ENCODE data around the gene NLGN1. TPM values are rescaled to one million over a fixed set of nuclear protein-coding genes. Genes with fewer than 3 reads are reported as not detected.

NLGN1 gene
- total RNA-seq, 1 donor = 0.10 TPM

DNA sequence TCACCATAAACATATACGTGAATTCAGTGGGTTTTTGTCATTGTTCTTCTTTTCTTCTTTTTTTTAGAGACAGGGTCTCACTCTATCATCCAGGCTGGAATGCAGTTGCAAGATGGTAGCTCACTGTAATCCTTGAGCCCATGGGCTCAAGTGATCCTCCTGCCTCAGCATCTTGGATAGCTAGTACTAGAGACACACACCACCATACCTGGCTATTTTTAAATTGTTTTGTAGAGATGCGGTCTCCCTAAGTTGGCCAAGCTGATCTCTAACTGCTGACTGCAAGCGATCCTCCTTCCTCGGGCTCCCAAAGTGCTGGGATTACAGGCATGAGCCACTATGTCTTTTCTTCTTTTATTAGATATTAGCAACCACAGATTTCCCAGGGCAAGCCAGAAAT, 220.6 kb downstream of the NLGN1 start:
- no peaks in the 10 kb centered on the region for H3K4me1 ChIP-seq (ENCODE audit: insufficient read depth, low read length)
- no peaks in the 10 kb centered on the region for H3K9me3 ChIP-seq (ENCODE audit: low read depth, low read length)
- H3K27me3 ChIP-seq (ENCODE audit: insufficient read depth, low read length) = no peaks in the 10 kb centered on the region
- H3K4me3 ChIP-seq (ENCODE audit: low read length) = no peak overlapping the region

- H3K4me3 ChIP-seq (ENCODE audit: low read length) = no peak overlapping the region
- no peaks in the 10 kb centered on the region for H3K27me3 ChIP-seq (ENCODE audit: insufficient read depth, low read length)
- H3K9me3 ChIP-seq (ENCODE audit: low read depth, low read length) = no peaks in the 10 kb centered on the region
- no peaks in the 10 kb centered on the region for H3K4me1 ChIP-seq (ENCODE audit: insufficient read depth, low read length)
Observed at GRCh38 chr3:173618703-173619102, 221.2 kb downstream of the NLGN1 start.

- Histone ChIP-seq H3K4me1 (ENCODE audit: insufficient read depth, low read length) (no peaks in the 10 kb centered on the region), H3K27me3 (ENCODE audit: insufficient read depth, low read length) (no peaks in the 10 kb centered on the region), H3K9me3 (ENCODE audit: low read depth, low read length) (no peaks in the 10 kb centered on the region), H3K4me3 (ENCODE audit: low read length) (no peak overlapping the region)
Observed at GRCh38 chr3:173622166-173622565, 224.6 kb downstream of the NLGN1 start.

- no peaks in the 10 kb centered on the region for H3K27me3 ChIP-seq (ENCODE audit: insufficient read depth, low read length)
- H3K9me3 ChIP-seq (ENCODE audit: low read depth, low read length) = no peaks in the 10 kb centered on the region
- no peak overlapping the region for H3K4me3 ChIP-seq (ENCODE audit: low read length)
- H3K4me1 ChIP-seq (ENCODE audit: insufficient read depth, low read length) = no peaks in the 10 kb centered on the region
Observed at GRCh38 chr3:173624086-173624485, 226.5 kb downstream of the NLGN1 start.

DNA sequence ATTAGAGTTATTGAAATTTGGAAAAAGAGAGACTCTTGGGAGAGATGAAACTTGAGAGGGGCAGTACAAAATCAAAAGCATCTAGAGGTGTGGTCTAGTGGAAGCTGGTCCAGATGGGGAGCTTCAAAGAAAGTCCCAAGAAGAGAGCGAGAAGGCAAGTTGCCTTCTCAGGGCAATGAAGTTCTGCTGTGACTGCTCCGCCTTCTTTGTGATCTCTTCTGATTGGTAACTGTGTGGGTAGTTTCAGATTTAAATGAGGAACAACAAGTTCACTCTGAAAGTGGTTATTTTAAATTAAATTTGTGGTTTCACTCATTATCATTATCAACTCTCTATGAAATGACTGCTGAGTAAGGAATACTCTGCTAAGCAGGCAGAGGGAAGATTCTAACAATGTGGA, 233.3 kb downstream of the NLGN1 start:
- Histone ChIP-seq H3K4me3 (ENCODE audit: low read length) (no peak overlapping the region), H3K4me1 (ENCODE audit: insufficient read depth, low read length) (no peaks in the 10 kb centered on the region), H3K27me3 (ENCODE audit: insufficient read depth, low read length) (no peaks in the 10 kb centered on the region), H3K9me3 (ENCODE audit: low read depth, low read length) (no peaks in the 10 kb centered on the region)

- H3K4me3 ChIP-seq (ENCODE audit: low read length) = no peak overlapping the region
- no peaks in the 10 kb centered on the region for H3K27me3 ChIP-seq (ENCODE audit: insufficient read depth, low read length)
- H3K9me3 ChIP-seq (ENCODE audit: low read depth, low read length) = peaks cover 5% of the 10 kb centered on the region
- H3K4me1 ChIP-seq (ENCODE audit: insufficient read depth, low read length) = no peaks in the 10 kb centered on the region
Observed at GRCh38 chr3:173632945-173633344, 235.4 kb downstream of the NLGN1 start.

DNA sequence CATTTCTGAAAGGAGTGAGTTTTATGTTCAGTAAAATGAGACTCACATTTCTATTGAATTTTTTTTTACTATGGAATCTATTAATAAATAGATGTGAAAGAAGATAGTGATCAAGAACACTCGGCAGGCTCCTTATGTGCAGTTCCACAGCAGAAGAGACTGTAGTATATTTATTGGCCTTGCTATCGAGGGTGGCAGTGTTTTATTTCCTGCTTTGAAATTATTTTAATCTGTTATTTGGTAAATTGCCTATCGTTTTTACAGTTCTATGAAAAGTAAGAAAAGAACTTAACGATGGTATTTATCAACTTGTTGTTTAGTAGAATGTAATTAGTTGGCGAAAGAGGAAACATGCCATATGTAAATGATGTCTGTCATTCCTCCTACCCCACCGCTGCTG, 238.3 kb downstream of the NLGN1 start:
- no peak overlapping the region for H3K4me3 ChIP-seq (ENCODE audit: low read length)
- H3K4me1 ChIP-seq (ENCODE audit: insufficient read depth, low read length) = no peaks in the 10 kb centered on the region

GRCh38 chr3:173639098-173639497, 241.6 kb downstream of the NLGN1 start:
- Histone ChIP-seq H3K4me1 (ENCODE audit: insufficient read depth, low read length) (no peaks in the 10 kb centered on the region), H3K27me3 (ENCODE audit: insufficient read depth, low read length) (no peaks in the 10 kb centered on the region), H3K9me3 (ENCODE audit: low read depth, low read length) (peaks cover 5% of the 10 kb centered on the region), H3K4me3 (ENCODE audit: low read length) (no peak overlapping the region)

More for the DNA sequence above, 238.3 kb downstream of the NLGN1 start:
- Histone ChIP-seq H3K27me3 (ENCODE audit: insufficient read depth, low read length) (no peaks in the 10 kb centered on the region), H3K9me3 (ENCODE audit: low read depth, low read length) (peaks cover 5% of the 10 kb centered on the region)

DNA sequence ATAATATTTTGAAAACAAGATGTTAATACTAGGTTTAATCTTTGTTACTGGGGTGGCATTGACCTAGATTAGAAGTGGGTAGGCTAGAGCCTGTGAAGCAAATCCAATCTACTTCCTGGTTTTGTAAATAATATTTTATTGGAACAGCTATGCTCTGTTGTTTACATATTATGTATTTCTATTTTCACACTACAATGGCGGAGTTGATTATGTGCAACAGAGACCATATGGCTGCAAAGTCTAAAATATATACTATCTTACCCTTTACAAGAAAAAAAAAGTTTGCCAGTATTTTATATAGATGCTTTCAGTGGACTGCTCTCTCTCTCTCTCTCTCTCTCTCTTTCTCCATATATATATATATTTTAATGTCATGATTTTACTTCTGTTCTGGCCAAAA, 244.2 kb downstream of the NLGN1 start:
- Histone ChIP-seq H3K9me3 (ENCODE audit: low read depth, low read length) (peaks cover 5% of the 10 kb centered on the region), H3K4me1 (ENCODE audit: insufficient read depth, low read length) (no peaks in the 10 kb centered on the region), H3K27me3 (ENCODE audit: insufficient read depth, low read length) (no peaks in the 10 kb centered on the region)

GRCh38 chr3:173644086-173645082, 246.8 kb downstream of the NLGN1 start:
- no peaks in the 10 kb centered on the region for H3K27me3 ChIP-seq (ENCODE audit: insufficient read depth, low read length)
- no peak overlapping the region for H3K4me3 ChIP-seq (ENCODE audit: low read length)
- no peaks in the 10 kb centered on the region for H3K4me1 ChIP-seq (ENCODE audit: insufficient read depth, low read length)
- peaks cover 4% of the 10 kb centered on the region for H3K9me3 ChIP-seq (ENCODE audit: low read depth, low read length)

More for the DNA sequence above, 244.2 kb downstream of the NLGN1 start:
- H3K4me3 ChIP-seq (ENCODE audit: low read length) = no peak overlapping the region

GRCh38 chr3:173650596-173650995, 253.1 kb downstream of the NLGN1 start:
- Histone ChIP-seq H3K4me3 (ENCODE audit: low read length) (no peak overlapping the region), H3K9me3 (ENCODE audit: low read depth, low read length) (peaks cover 5% of the 10 kb centered on the region), H3K4me1 (ENCODE audit: insufficient read depth, low read length) (no peaks in the 10 kb centered on the region), H3K27me3 (ENCODE audit: insufficient read depth, low read length) (no peaks in the 10 kb centered on the region)

DNA sequence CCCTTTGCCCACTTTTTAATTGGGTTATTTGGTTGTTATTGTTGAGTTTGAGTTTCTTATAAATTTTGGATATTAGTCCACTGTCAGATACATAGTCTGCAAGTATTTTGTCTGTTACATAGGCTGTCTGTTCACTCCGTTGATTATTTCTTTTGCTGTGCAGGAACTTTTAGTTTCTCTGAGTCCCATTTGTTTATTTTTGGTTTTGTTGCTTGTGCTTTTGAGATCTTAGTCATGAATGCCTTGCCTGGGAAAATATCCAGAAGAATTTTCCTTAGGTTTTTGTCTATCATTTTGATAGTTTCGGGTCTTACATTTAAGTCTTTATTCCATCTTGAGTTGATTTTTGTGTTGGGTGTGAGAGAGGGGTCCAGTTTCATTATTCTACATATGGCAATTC, 254.5 kb downstream of the NLGN1 start:
- Histone ChIP-seq H3K9me3 (ENCODE audit: low read depth, low read length) (peaks cover 5% of the 10 kb centered on the region), H3K4me1 (ENCODE audit: insufficient read depth, low read length) (no peaks in the 10 kb centered on the region), H3K4me3 (ENCODE audit: low read length) (no peak overlapping the region), H3K27me3 (ENCODE audit: insufficient read depth, low read length) (no peaks in the 10 kb centered on the region)

- no peaks in the 10 kb centered on the region for H3K27me3 ChIP-seq (ENCODE audit: insufficient read depth, low read length)
- no peaks in the 10 kb centered on the region for H3K4me1 ChIP-seq (ENCODE audit: insufficient read depth, low read length)
- H3K4me3 ChIP-seq (ENCODE audit: low read length) = no peak overlapping the region
- H3K9me3 ChIP-seq (ENCODE audit: low read depth, low read length) = peaks cover 5% of the 10 kb centered on the region
Observed at GRCh38 chr3:173653781-173654180, 256.2 kb downstream of the NLGN1 start.

DNA sequence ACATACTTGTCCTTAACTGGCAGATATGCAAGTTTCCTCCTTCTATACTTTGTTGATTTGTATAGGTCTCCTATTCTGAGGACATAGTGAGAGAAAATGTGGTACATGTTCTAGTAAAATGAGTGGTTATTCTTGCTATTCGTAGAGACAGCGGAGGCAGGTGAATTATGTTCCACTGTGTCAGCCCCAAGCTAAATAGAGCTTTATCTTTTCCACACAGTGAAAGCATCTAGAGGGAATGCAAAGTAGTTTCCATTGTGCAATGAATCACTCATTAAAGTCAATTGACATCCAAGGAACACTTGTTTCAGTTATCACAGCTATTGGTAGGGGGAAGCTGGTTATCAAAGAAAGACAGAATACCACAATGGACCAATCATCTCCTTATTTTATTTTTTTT, 262.4 kb downstream of the NLGN1 start:
- Histone ChIP-seq H3K4me3 (ENCODE audit: low read length) (no peak overlapping the region), H3K4me1 (ENCODE audit: insufficient read depth, low read length) (no peaks in the 10 kb centered on the region), H3K27me3 (ENCODE audit: insufficient read depth, low read length) (no peaks in the 10 kb centered on the region), H3K9me3 (ENCODE audit: low read depth, low read length) (no peaks in the 10 kb centered on the region)

DNA sequence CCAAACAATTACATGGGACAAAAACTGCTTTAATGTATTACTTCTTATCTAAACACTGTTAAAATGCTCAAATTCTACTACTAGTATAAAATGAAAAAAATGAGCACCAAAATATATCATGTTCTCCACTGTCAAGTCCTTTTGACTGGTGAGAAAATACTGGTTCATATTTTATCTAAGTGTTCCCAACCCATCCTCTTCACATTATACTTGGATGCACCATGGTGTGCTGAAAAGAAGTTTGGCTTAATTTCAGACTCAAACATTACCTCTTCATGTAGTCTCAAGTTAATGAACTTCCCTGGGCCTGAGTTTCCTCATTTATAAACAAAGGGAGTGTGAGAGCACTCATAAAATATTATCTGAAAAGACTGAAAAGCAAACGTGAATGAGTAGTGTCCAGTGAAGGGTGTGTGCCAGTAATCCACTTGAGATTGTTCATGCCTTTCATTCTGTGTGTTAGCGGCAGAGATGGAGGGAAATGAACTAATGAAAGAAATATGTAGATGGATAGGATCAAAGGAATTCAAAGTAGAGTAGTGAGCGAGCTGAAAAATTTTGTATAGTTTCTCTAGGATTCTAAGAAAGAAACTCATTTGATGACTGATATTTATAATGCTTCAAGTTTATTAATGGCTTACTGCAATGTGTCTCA, 263.2 kb downstream of the NLGN1 start:
- Histone ChIP-seq H3K4me1 (ENCODE audit: insufficient read depth, low read length) (no peaks in the 10 kb centered on the region), H3K27me3 (ENCODE audit: insufficient read depth, low read length) (no peaks in the 10 kb centered on the region), H3K4me3 (ENCODE audit: low read length) (no peak overlapping the region), H3K9me3 (ENCODE audit: low read depth, low read length) (no peaks in the 10 kb centered on the region)
